ENCODE results near the gene RANBP9.

RANBP9 gene

DNA sequence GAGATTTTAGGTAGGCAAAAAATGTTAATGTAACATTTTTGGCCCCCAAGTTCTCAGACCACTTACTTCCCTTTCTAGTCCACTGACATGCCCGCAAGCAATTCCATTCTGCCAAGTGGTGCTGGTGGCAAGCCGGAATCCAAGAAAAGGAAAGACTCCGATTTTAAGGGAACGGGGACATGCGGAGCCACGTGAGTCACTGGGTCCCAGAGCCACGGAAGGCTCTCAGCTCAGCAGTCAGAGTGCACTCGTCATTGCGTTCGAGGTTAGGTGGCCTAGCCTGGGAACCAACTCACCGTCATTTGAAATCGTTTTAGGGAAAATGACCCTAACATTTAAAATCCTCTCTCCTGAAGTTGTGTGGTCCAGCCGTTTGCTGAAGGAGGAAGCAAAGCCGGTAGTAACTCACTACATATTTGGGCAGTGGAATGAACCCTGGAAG, 137.9 kb downstream of the RANBP9 start:
- no peak overlapping the region for H4K8ac ChIP-seq (ENCODE audit: low read depth, low read length)
- no CpG with 5 or more reads among the region's 14 CpGs for WGBS (ENCODE audit: extremely low coverage, insufficient coverage, low lambda C conversion rate)
- peaks cover 4% of the 10 kb centered on the region for H3K4me1 ChIP-seq (ENCODE audit: control insufficient read depth, low read depth, low read length)

DNA sequence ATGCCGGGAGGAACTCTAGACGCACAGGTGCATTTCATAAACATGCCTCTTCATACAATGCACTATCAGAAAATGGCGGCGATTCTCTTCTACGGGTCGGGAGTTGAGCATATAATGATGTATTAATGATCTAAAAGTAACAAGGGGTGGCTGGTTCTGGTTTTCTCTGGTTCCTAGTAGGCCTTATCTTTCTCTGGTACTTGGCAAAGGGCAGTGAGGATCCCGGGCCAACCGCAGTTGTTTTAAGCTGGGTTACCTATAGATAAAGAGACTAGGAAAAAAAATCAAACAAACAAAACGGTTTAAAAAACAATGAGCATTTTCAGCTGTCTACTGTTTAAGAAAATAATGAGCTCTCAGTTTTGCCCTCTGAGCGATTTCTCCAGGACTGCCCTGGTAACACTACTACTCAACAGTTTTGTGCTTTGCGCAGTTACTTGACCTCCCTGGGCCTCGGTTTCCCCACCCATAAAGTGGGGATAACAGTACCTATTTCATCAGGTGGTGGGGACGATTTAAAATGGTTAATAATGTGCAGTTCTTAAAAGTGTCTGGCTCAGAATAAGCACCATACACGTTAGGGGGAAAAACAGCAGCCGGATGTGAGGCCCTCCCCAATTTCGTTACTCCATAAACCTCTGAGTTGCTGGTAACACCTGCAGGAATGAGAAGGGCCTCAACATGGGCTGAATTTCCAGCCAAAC, 138.5 kb downstream of the RANBP9 start:
- no peak overlapping the region for H2BK5ac ChIP-seq (ENCODE audit: low read length)
- no peak overlapping the region for H3K23ac ChIP-seq (ENCODE audit: low read length)
- H3K4me1 ChIP-seq (ENCODE audit: control insufficient read depth, low read depth, low read length) = peaks cover 4% of the 10 kb centered on the region
- H3K4ac ChIP-seq (ENCODE audit: low read depth, low read length) = no peak overlapping the region
- H3K27me3 ChIP-seq (ENCODE audit: insufficient read depth, low read length, poor library complexity) = no peaks in the 10 kb centered on the region
- no peak overlapping the region for H3K4me2 ChIP-seq (ENCODE audit: low read length)
- H2BK120ac ChIP-seq (ENCODE audit: low read depth, low read length) = no peak overlapping the region
- H2AK5ac ChIP-seq (ENCODE audit: low read length) = no peak overlapping the region
- H4K8ac ChIP-seq (ENCODE audit: low read depth, low read length) = no peak overlapping the region
- no peak overlapping the region for H4K5ac ChIP-seq (ENCODE audit: low read length)
- no peak overlapping the region for H2BK15ac ChIP-seq (replicated peaks; ENCODE audit: low read depth)
- H3K4me3 ChIP-seq (ENCODE audit: low read length) = no peak overlapping the region
- no peaks in the 10 kb centered on the region for H3K79me1 ChIP-seq (ENCODE audit: low read length)
- WGBS (ENCODE audit: extremely low coverage, insufficient coverage, low lambda C conversion rate) = no CpG with 5 or more reads among the region's 16 CpGs
- no peak overlapping the region for H3K27ac ChIP-seq (ENCODE audit: low read depth, low read length)
- H3K79me2 ChIP-seq (ENCODE audit: control insufficient read depth, insufficient read depth, low read length) = no peaks in the 10 kb centered on the region
- H3K36me3 ChIP-seq (ENCODE audit: control insufficient read depth, insufficient read depth, low read length) = no peaks in the 10 kb centered on the region
- peak overlapping the region; percentile 84 for H3K9ac ChIP-seq (ENCODE audit: low read length)
- H3K18ac ChIP-seq (ENCODE audit: low read length) = no peak overlapping the region
- no peak for DNase-seq
- peak overlapping the region; percentile 97 for H3K56ac ChIP-seq (ENCODE audit: low read length)

More for the DNA sequence above, 137.9 kb downstream of the RANBP9 start:
- Histone ChIP-seq H3K4me2 (ENCODE audit: low read length) (peak overlapping the region; percentile 64), H2BK120ac (ENCODE audit: low read depth, low read length) (no peak overlapping the region), H2BK15ac (replicated peaks; ENCODE audit: low read depth) (no peak overlapping the region), H3K79me2 (ENCODE audit: control insufficient read depth, insufficient read depth, low read length) (no peaks in the 10 kb centered on the region), H3K56ac (ENCODE audit: low read length) (peak overlapping the region; percentile 97), H3K4me3 (ENCODE audit: low read length) (peak overlapping the region; percentile 55), H3K4ac (ENCODE audit: low read depth, low read length) (peak overlapping the region; percentile 56), H2AK5ac (ENCODE audit: low read length) (no peak overlapping the region), H3K79me1 (ENCODE audit: low read length) (no peaks in the 10 kb centered on the region), H3K18ac (ENCODE audit: low read length) (no peak overlapping the region), H3K27me3 (ENCODE audit: insufficient read depth, low read length, poor library complexity) (no peaks in the 10 kb centered on the region), H2BK5ac (ENCODE audit: low read length) (peak overlapping the region; percentile 1), H3K27ac (ENCODE audit: low read depth, low read length) (peak overlapping the region; percentile 46), H4K5ac (ENCODE audit: low read length) (no peak overlapping the region), H3K9ac (ENCODE audit: low read length) (peak overlapping the region; percentile 84), H3K36me3 (ENCODE audit: control insufficient read depth, insufficient read depth, low read length) (no peaks in the 10 kb centered on the region), H3K23ac (ENCODE audit: low read length) (no peak overlapping the region)
- DNase-seq = peak; percentile 75

DNA sequence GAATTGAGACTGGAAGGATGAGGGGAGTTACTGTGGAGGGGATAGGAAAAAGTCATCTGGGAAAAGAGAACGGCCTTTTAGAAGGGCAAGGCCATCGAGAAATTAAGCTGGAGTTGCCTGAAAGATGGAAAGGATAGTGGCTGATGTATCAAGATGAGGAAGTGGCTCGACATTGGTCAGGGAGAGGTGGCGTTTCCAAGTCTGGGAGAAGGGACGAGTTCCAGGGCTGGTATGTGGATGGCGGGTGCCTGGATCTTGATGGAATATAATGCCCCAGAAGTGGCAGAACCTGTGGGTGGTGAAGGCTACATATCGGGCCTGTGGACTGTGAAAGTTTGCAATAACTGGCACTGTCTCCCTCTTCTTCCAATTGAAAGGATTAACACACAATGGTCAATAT, 139.4 kb downstream of the RANBP9 start:
- Histone ChIP-seq H3K27me3 (ENCODE audit: insufficient read depth, low read length, poor library complexity) (no peaks in the 10 kb centered on the region), H2BK15ac (replicated peaks; ENCODE audit: low read depth) (no peak overlapping the region), H3K56ac (ENCODE audit: low read length) (no peak overlapping the region), H3K4me3 (ENCODE audit: low read length) (no peak overlapping the region), H2BK120ac (ENCODE audit: low read depth, low read length) (no peak overlapping the region), H3K4me2 (ENCODE audit: low read length) (no peak overlapping the region), H3K9ac (ENCODE audit: low read length) (no peak overlapping the region), H2AK5ac (ENCODE audit: low read length) (no peak overlapping the region), H3K23ac (ENCODE audit: low read length) (no peak overlapping the region), H3K36me3 (ENCODE audit: control insufficient read depth, insufficient read depth, low read length) (no peaks in the 10 kb centered on the region), H3K79me1 (ENCODE audit: low read length) (no peaks in the 10 kb centered on the region), H4K5ac (ENCODE audit: low read length) (no peak overlapping the region), H3K4ac (ENCODE audit: low read depth, low read length) (no peak overlapping the region), H3K79me2 (ENCODE audit: control insufficient read depth, insufficient read depth, low read length) (no peaks in the 10 kb centered on the region), H3K18ac (ENCODE audit: low read length) (no peak overlapping the region), H4K8ac (ENCODE audit: low read depth, low read length) (no peak overlapping the region), H3K27ac (ENCODE audit: low read depth, low read length) (no peak overlapping the region), H2BK5ac (ENCODE audit: low read length) (no peak overlapping the region), H3K4me1 (ENCODE audit: control insufficient read depth, low read depth, low read length) (peaks cover 4% of the 10 kb centered on the region)
- WGBS (ENCODE audit: extremely low coverage, insufficient coverage, low lambda C conversion rate) = no CpG with 5 or more reads among the region's 7 CpGs
- DNase-seq = no peak

Data from mesendoderm (in vitro differentiated cells).